Measurements from ENCODE around the gene METTL26.

GRCh38 chr16:651844-652243, 15.7 kb upstream of the METTL26 start:
- TF ChIP-seq CTCF (IDR thresholded peaks at IDR 0.05; ENCODE audit: insufficient read depth, low read length, poor library complexity, severe bottlenecking), result no peak
- TF ChIP-seq EZH2phosphoT487 (conservative IDR thresholded peaks at IDR 0.05; ENCODE audit: low read length), result no peak
